Mucosa of rectum (tissue), 2 donors: ENCODE results near the gene ADCY5.

ENCODE experiments used
- H3K27ac ChIP-seq, 2 donors: one replicate each; pipeline ENCODE4 v1.7.0; 2013; ENCODE audit warnings: inconsistent platforms in 2 of 2, low read depth in 2 of 2, low read length in 2 of 2
- H3K27me3 ChIP-seq, 2 donors: one replicate each; pipeline ENCODE4 v1.7.0; 2013; ENCODE audit warnings: low read length in 2 of 2; ENCODE audit not compliant: control insufficient read depth in 2 of 2, insufficient read depth in 2 of 2
- H3K36me3 ChIP-seq, 2 donors: one replicate each; pipeline ENCODE4 v1.7.0; 2013; ENCODE audit warnings: low read length in 2 of 2; ENCODE audit not compliant: control insufficient read depth in 2 of 2, insufficient read depth in 2 of 2
- H3K4me1 ChIP-seq, 2 donors: one replicate each; pipeline ENCODE4 v1.7.0; 2013; ENCODE audit warnings: low read length in 2 of 2, mild to moderate bottlenecking in 1 of 2; ENCODE audit not compliant: control insufficient read depth in 2 of 2, insufficient read depth in 2 of 2
- H3K4me3 ChIP-seq, 2 donors: one replicate each; pipeline ENCODE4 v1.7.0; 2013; ENCODE audit warnings: low read length in 2 of 2
- H3K9ac ChIP-seq, 2 donors: one replicate each; pipeline ENCODE4 v1.7.0; 2013; ENCODE audit warnings: low read length in 2 of 2, low read depth in 1 of 2, mild to moderate bottlenecking in 1 of 2
- H3K9me3 ChIP-seq, 2 donors: one replicate each; pipeline ENCODE4 v1.7.0; 2013; ENCODE audit warnings: low read length in 2 of 2; ENCODE audit not compliant: control insufficient read depth in 2 of 2
- donor health status: healthy.
- donor health status: Normal muscosa, but diverticular disease.

ADCY5 gene

DNA sequence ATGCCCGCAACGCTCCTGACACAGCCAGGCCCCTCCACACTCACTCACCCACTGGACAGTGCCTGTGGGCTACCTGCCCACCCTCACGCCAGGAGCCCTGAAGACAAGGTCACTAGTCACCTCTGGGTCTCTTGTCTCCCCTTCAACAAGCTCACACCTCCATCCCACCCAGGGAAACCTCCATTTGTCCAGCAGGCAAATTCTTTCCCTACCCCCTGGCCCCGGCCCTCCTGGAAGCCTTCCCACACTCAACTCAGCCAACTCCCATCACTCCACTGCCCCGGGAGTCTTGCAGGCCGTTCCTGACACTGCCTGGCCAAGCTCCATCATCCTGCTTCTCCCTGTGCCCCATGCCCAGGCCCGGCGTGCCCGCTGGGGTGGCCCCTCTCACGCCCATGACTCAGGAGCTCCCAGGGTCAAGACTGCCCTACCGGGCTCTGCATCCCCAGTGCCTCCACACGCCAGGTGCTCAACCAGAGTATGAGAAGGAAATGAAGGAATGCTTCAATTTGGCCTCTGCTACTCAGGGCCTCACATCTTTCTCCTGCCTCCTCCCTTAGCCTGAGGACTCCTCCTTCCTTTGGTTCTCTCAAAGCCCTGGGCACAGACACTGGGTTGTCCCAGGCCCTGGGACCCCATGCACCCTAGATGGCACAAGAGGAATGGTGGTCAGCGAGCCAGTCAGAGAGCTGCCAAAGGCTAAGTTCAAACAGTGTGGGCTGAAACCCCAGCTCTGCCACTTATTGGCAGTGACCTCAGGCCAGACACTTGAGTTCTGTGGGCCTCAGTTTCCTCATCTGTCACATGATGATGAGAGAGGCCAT is 158.6 kb downstream of the ADCY5 start:
- Histone ChIP-seq H3K9ac (no peak overlapping the region), H3K4me1 (no peaks in the 10 kb centered on the region), H3K27me3 (no peaks in the 10 kb centered on the region), H3K9me3 (no peaks in the 10 kb centered on the region), H3K4me3 (no peak overlapping the region), H3K27ac (no peak overlapping the region), H3K36me3 (peaks cover 0 to 3% of the 10 kb centered on the region in 2 donors)

DNA sequence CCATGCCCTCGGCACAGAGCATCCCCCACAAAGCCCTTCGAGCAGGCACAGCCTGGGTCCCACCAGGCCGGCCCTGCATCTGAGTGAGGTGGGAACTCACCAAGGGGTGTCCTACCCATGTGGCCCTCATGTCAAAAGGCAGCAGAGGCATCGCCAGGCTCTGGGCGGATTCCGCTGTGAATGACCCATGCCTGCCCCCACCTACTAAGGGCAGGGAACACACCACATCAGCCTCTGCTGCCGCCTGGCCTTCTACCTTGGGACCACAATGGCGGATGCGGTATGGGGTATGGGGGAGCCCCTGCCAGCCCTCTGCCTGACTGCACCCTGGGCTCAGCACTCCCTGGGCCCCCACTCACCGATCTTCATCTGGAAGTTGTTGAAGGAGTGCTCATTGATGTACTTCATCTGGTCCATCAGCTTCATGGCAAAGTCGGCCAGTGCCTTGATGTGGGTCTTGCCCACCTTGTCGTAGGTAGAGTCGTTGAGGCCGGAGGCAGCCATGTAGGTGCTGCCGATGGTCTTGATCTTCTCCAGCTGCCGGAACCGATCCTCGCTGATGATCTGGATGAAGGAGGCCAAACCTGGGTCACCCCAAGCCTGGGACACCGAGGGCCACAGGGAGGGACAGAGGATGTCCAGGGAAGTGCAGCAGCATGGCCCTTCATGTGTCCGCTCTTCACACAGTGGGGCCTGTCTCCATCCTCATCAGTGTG is 159.3 kb downstream of the ADCY5 start:
- no peaks in the 10 kb centered on the region for H3K4me1 ChIP-seq
- H3K27me3 ChIP-seq: no peaks in the 10 kb centered on the region
- H3K27ac ChIP-seq: no peak overlapping the region
- no peak overlapping the region for H3K4me3 ChIP-seq
- H3K9ac ChIP-seq: no peak overlapping the region
- H3K9me3 ChIP-seq: no peaks in the 10 kb centered on the region
- H3K36me3 ChIP-seq: peaks cover 0 to 3% of the 10 kb centered on the region in 2 donors

DNA sequence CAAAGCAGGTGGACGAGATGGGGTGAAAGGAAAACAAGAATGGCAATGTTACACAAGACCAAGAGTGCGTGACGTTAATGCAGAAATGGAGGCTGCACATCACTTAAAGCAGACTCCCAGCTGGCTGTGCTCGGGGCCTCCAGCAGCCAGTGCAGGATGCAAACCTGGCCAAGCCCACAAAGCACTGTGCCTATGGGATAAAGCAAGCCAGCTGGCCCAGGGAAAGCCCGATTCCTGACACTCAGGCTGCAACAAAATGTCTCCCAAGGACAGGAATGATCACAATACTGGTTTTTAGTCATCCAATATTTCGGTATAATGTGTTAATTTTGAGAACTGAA is 161.0 kb downstream of the ADCY5 start:
- Histone ChIP-seq H3K9me3 (no peaks in the 10 kb centered on the region), H3K27me3 (no peaks in the 10 kb centered on the region), H3K4me3 (no peak overlapping the region), H3K4me1 (no peaks in the 10 kb centered on the region), H3K9ac (no peak overlapping the region), H3K27ac (no peak overlapping the region), H3K36me3 (peaks cover 2 to 3% of the 10 kb centered on the region in 2 donors)

DNA sequence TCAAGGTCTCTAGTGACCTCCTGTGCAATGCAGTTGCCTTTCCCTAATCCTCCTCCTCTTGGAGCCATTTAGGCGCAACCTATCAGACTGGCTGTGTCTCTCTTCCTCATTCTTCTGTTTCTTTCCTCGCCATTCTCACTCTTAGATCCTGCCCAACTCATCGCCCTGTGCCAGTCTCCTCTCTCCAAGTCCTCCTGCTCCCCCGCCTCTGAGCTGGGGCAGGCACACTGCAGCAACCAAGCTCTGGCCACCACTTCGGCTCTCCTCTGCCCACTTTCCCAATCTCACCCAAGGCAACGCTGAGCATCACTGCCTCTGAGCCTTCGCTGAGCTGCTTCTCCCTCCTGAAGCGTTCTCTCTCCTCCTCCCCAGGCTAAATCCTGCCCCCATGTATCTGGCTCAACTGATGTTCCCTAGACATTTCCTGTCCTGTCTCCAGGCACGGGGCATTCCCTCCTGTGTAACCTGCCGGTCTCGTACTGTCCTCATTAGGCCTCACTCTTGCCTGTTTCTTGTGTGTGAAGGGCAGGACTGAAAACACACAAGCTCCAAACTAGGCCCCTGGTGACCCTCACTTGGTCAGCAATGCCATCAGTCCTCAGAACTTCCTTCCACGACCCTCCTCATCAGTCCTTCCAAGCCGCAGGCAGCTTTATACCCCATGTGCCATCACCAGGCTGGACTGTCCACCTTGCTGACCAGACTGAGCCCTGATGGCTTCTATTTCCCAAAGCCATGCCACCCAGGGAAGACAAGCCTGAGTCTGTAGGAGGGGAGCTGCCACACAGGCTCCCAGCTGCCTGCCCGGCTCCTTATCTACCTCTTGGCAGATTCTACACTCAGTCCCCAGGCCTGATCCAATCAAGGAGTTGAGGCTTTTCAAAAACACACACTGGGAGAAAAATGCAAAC is 161.6 kb downstream of the ADCY5 start:
- Histone ChIP-seq H3K4me3 (no peak overlapping the region), H3K9me3 (no peaks in the 10 kb centered on the region), H3K27ac (no peak overlapping the region), H3K36me3 (peaks cover 2 to 3% of the 10 kb centered on the region in 2 donors), H3K9ac (no peak overlapping the region), H3K4me1 (no peaks in the 10 kb centered on the region), H3K27me3 (no peaks in the 10 kb centered on the region)

- Histone ChIP-seq H3K27me3 (no peaks in the 10 kb centered on the region), H3K27ac (no peak overlapping the region), H3K4me1 (no peaks in the 10 kb centered on the region), H3K36me3 (peaks cover 2 to 3% of the 10 kb centered on the region in 2 donors), H3K4me3 (no peak overlapping the region), H3K9ac (no peak overlapping the region), H3K9me3 (no peaks in the 10 kb centered on the region)
Observed at GRCh38 chr3:123286308-123287023, 162.4 kb downstream of the ADCY5 start.

DNA sequence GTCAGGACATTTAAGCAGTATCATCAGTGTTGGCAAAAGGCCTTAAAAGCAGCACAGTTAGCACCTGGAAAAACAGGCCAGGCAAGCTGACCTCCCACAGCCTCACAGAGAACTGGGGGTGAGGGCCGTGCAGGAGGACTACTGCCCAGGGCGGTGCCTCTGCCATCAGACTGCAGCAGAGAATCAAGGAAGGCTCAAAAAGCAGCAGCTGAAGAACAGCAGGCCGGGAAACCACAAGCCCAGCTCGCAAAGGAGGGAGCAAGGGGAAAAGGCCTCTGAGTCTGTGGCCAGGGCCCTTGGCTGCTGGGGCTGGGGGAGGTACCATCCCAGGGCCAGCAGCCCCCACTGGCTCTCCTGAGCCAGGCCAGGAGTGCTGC is 163.0 kb downstream of the ADCY5 start:
- H3K9me3 ChIP-seq: no peaks in the 10 kb centered on the region

GRCh38 chr3:123285479-123285878 is 163.4 kb downstream of the ADCY5 start:
- peaks cover 2 to 3% of the 10 kb centered on the region in 2 donors for H3K36me3 ChIP-seq
- H3K9ac ChIP-seq: no peak overlapping the region
- no peak overlapping the region for H3K27ac ChIP-seq
- no peaks in the 10 kb centered on the region for H3K27me3 ChIP-seq
- H3K9me3 ChIP-seq: no peaks in the 10 kb centered on the region
- no peaks in the 10 kb centered on the region for H3K4me1 ChIP-seq
- H3K4me3 ChIP-seq: no peak overlapping the region

More for the DNA sequence above, 163.0 kb downstream of the ADCY5 start:
- no peak overlapping the region for H3K4me3 ChIP-seq
- H3K4me1 ChIP-seq: no peaks in the 10 kb centered on the region
- H3K36me3 ChIP-seq: peaks cover 2 to 3% of the 10 kb centered on the region in 2 donors
- H3K9ac ChIP-seq: no peak overlapping the region
- H3K27me3 ChIP-seq: no peaks in the 10 kb centered on the region
- no peak overlapping the region for H3K27ac ChIP-seq

DNA sequence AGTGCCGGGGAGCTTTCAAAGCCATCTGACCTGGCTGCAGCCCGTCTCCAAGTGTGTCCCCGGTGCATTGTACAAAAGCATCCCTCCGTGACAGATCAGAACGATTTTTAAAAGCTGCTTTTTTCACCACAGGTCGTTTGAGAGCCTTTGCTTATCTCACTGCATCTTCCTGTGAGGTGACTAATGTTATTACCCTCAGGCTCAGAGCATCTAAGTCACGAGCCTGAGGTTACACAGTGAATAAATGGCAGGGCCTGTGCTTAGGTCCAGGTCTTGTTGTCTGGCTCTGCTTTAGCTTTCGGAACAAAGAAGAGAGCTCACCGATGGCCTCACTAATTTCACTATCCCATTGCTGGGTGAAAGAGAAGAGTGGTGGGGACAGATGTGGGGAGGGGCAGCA is 163.8 kb downstream of the ADCY5 start:
- H3K27ac ChIP-seq: no peak overlapping the region
- no peak overlapping the region for H3K9ac ChIP-seq
- peaks cover 2 to 3% of the 10 kb centered on the region in 2 donors for H3K36me3 ChIP-seq
- no peaks in the 10 kb centered on the region for H3K9me3 ChIP-seq
- H3K4me1 ChIP-seq: no peaks in the 10 kb centered on the region
- no peaks in the 10 kb centered on the region for H3K27me3 ChIP-seq
- no peak overlapping the region for H3K4me3 ChIP-seq

DNA sequence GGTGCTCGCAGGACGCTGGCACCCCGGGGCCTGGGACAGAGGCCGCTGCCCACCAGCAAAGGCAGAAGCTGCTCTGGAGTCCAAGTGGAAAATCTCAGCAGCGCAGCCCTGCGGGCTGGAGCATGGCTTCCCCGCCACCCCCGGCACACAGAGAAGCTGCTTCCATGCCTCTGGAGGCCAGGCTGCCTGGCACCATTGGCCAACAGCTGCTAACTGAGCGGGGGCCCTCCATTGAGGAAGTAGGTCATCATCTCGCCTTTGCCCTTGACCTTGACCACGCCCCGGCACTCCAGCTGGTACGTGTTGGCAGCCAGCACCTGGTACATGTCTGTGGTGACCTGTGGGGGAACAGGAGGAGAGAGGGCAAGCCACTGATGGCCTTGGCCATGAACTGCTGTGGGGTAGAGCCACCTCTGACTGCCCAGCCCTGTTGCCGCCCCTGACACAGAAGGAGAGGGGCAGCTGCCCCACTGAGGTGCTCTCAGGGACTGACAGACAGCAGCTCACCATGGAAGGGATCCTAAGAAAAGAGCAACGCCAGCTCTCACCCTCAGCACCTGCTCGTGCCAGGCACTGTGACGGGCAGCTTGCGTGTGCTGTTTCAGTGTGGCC is 164.4 kb downstream of the ADCY5 start:
- H3K4me1 ChIP-seq: no peaks in the 10 kb centered on the region
- H3K27ac ChIP-seq: no peak overlapping the region
- no peaks in the 10 kb centered on the region for H3K27me3 ChIP-seq
- H3K4me3 ChIP-seq: no peak overlapping the region
- peaks cover 0 to 2% of the 10 kb centered on the region in 2 donors for H3K36me3 ChIP-seq
- H3K9ac ChIP-seq: no peak overlapping the region
- H3K9me3 ChIP-seq: no peaks in the 10 kb centered on the region
